Thyroid gland (tissue), 4 donors: ENCODE results near the gene NMUR2.

Source experiments
- POLR2A ChIP-seq, 2 donors: fragments of 450-650 bp; IDR thresholded peaks; one replicate each; pipeline ENCODE4 v1.6.1; 2017; ENCODE audit warnings: antibody characterized with exemption in 2 of 2, mild to moderate bottlenecking in 2 of 2, moderate library complexity in 1 of 2
- TF ChIP-seq, protein P1 (sequence below), 6 experiments: fragments of 200-600 bp in 3 of 6; fragments of 450-650 bp in 3 of 6; sonication (generic) in 3 of 6; IDR thresholded peaks; one replicate each; pipeline ENCODE4 v1.5.1; 2016 to 2019; ENCODE audit warnings: antibody characterized with exemption in 6 of 6, mild to moderate bottlenecking in 2 of 6, inconsistent platforms in 1 of 6, moderate library complexity in 1 of 6

DNA sequence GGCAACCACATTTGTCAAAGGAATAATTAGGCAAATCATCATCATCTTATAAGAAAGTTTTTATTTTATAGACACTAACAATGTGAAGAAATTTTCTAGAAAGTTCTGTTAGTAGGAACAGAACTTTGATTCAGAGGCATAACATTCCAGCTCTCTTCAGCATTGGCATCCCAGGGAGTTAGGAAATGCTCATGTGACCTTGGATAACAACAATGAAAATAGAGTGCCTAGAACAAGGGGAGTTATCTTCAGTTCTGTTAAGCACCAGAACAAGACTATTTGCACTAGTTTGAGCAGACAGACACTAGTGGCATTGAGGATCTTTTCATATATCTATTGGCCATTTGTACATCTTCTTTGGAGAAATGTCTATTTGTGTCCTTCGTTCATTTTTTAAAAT is 7.0 kb upstream of the NMUR2 start:
- TF ChIP-seq, protein P1, sequence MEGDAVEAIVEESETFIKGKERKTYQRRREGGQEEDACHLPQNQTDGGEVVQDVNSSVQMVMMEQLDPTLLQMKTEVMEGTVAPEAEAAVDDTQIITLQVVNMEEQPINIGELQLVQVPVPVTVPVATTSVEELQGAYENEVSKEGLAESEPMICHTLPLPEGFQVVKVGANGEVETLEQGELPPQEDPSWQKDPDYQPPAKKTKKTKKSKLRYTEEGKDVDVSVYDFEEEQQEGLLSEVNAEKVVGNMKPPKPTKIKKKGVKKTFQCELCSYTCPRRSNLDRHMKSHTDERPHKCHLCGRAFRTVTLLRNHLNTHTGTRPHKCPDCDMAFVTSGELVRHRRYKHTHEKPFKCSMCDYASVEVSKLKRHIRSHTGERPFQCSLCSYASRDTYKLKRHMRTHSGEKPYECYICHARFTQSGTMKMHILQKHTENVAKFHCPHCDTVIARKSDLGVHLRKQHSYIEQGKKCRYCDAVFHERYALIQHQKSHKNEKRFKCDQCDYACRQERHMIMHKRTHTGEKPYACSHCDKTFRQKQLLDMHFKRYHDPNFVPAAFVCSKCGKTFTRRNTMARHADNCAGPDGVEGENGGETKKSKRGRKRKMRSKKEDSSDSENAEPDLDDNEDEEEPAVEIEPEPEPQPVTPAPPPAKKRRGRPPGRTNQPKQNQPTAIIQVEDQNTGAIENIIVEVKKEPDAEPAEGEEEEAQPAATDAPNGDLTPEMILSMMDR (IDR thresholded peaks at IDR 0.05): no peak
- no peak for TF ChIP-seq POLR2A (IDR thresholded peaks at IDR 0.05)
